Transverse colon (tissue), 4 donors: ENCODE data around the gene ATP9A. TPM values are rescaled to one million over a fixed set of nuclear protein-coding genes. Genes with fewer than 3 reads are reported as not detected.

ENCODE experiments used
- DNase-seq: peaks from one replicate; pipeline ENCODE4 v3.0.0-alpha.2; 2019
- H3K27ac ChIP-seq, 4 donors: fragments of 200-600 bp; sonication (generic); 2 replicates each; pipeline ENCODE4 v1.5.1; 2016 to 2018; ENCODE audit warnings: inconsistent platforms in 4 of 4
- H3K27me3 ChIP-seq: fragments of 200-600 bp; sonication (generic); 2 replicates; pipeline ENCODE4 v1.5.1; 2017; ENCODE audit warnings: inconsistent platforms
- H3K36me3 ChIP-seq, 4 donors: fragments of 200-600 bp; sonication (generic); 2 replicates each; pipeline ENCODE4 v1.5.1; 2017 to 2019; ENCODE audit warnings: inconsistent platforms in 4 of 4
- H3K4me1 ChIP-seq, 4 donors: fragments of 200-600 bp; sonication (generic); 2 replicates each; pipeline ENCODE4 v1.5.1; 2017 to 2020; ENCODE audit warnings: inconsistent platforms in 4 of 4
- H3K4me3 ChIP-seq, 4 donors: fragments of 200-600 bp; sonication (generic); 1 replicate in 1 of 4; 2 replicates in 3 of 4; pipeline versions ENCODE4 v1.5.1 to v1.6.1; 2017 to 2019; ENCODE audit warnings: inconsistent platforms in 4 of 4
- H3K9me3 ChIP-seq, 2 donors: fragments of 200-600 bp; sonication (generic); 2 replicates each; pipeline ENCODE4 v1.5.1; 2017 to 2019; ENCODE audit warnings: inconsistent platforms in 2 of 2
- EP300 ChIP-seq: sonication (generic); formaldehyde crosslinking; IDR thresholded peaks from one replicate; pipeline ENCODE4 v1.6.1; 2017; ENCODE audit warnings: antibody characterized with exemption, low read depth
- POLR2A ChIP-seq: fragments of 450-650 bp; IDR thresholded peaks from one replicate; pipeline ENCODE4 v1.6.1; 2016; ENCODE audit warnings: antibody characterized with exemption, mild to moderate bottlenecking, moderate library complexity
- POLR2AphosphoS5 ChIP-seq, 3 donors: sonication (generic); formaldehyde crosslinking; IDR thresholded peaks; one replicate each; pipeline ENCODE4 v1.6.1; 2016; ENCODE audit warnings: antibody characterized with exemption in 3 of 3
- WGBS, 2 donors: methylation state at CpG; one replicate each; pipeline ENCODE4 v1.1.5; 2018; ENCODE audit warnings: low coverage in 1 of 2; 5-methylcytosine and 5-hydroxymethylcytosine counted together
- in situ Hi-C, 4 donors: fragments of 200-750 bp; cut with MboI; loops; one replicate each; pipeline versions ENCODE4 v1.15.0 to v1.15.1; 2017; ENCODE audit warnings: low sequenced_read_pairs in 3 of 4, low pct_ligation_motif_present in 1 of 4, low pct_unique_long_range_greater_than_20kb in 1 of 4
- intact Hi-C: fragments of 100-400 bp; cut with DNase I; formaldehyde crosslinking; loops from one replicate; pipeline ENCODE4 v1.15.1; 2023; ENCODE audit warnings: low total_unique reads
- total RNA-seq, 4 donors: library from RNA; depleted of rRNA; stranded (reverse); fragments of >200 nt; gene quantifications; one replicate each; pipeline ENCODE4 v1.1.0, GENCODE V29; 2016
- TF ChIP-seq, protein P1 (sequence below), 5 experiments: fragments of 200-600 bp in 3 of 5; fragments of 450-650 bp in 2 of 5; sonication (generic) in 3 of 5; IDR thresholded peaks; 1 replicate in 2 of 5; 2 replicates in 3 of 5; pipeline ENCODE4 v1.5.1; 2016 to 2017; ENCODE audit warnings: antibody characterized with exemption in 5 of 5, inconsistent platforms in 3 of 5, mild to moderate bottlenecking in 2 of 5, moderate library complexity in 1 of 5

Gene ATP9A
- total RNA-seq, 4 donors from 2014 or later = 66.3 to 93.0 (median 78.9) TPM

DNA sequence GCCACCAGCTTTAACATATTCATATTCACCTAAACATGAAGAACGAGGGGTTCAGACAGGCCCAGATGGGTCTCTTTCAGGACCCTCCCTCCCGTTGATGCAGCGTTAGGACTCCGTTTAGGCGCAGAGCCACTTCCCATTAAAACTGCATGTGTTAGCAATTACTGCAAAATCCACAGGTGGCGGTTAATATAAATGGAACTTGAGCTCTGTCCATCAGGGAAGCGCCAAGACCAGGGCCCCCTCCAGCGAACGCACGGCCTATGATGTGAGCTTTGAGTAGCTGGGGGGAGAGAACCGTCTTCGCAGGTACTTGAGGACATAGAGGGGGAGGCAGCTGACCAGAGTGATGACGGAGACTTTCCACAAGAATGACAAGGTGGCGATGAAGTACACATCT lies 167.2 kb downstream of the ATP9A start:
- Histone ChIP-seq H3K4me3 (no peak overlapping the region), H3K27me3 (no peaks in the 10 kb centered on the region), H3K9me3 (no peaks in the 10 kb centered on the region), H3K4me1 (no peaks in the 10 kb centered on the region), H3K36me3 (peaks cover 0 to 7% (median 0%) of the 10 kb centered on the region in 4 donors), H3K27ac (no peak overlapping the region)
- no peak for TF ChIP-seq POLR2AphosphoS5 (IDR thresholded peaks at IDR 0.05)
- TF ChIP-seq, protein P1, sequence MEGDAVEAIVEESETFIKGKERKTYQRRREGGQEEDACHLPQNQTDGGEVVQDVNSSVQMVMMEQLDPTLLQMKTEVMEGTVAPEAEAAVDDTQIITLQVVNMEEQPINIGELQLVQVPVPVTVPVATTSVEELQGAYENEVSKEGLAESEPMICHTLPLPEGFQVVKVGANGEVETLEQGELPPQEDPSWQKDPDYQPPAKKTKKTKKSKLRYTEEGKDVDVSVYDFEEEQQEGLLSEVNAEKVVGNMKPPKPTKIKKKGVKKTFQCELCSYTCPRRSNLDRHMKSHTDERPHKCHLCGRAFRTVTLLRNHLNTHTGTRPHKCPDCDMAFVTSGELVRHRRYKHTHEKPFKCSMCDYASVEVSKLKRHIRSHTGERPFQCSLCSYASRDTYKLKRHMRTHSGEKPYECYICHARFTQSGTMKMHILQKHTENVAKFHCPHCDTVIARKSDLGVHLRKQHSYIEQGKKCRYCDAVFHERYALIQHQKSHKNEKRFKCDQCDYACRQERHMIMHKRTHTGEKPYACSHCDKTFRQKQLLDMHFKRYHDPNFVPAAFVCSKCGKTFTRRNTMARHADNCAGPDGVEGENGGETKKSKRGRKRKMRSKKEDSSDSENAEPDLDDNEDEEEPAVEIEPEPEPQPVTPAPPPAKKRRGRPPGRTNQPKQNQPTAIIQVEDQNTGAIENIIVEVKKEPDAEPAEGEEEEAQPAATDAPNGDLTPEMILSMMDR (IDR thresholded peaks at IDR 0.05) = no peak
- WGBS, 2 donors = 86 to 100% methylated on average over 1 to 14 of the region's 14 CpGs
- intact Hi-C loops (no loop called here), in situ Hi-C loops (loop anchor here in 1 of 4 donors (25.0 kb wide), 1 partner anchor 614 kb away; no protein-coding TSS in a partner anchor)
- no peak for DNase-seq

DNA sequence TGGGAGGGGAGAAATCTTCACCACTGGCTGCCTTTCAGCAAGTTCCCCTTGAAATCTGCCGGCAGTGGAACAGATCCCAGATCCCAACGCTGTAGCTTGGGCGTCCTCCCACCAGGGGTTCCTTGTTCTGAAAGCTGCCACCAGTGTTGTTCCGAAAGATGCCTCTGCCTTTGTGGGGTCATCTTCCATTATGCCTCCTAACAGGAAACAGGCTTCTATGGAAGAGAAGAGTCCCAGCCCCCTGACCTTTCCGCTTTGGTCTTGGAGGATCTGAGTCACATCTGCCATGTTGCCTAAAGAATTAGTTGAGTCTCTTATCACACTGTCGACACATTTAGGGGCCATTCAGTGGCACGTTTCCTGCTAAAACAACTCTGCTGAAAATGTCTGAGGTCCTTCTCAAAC lies 168.2 kb downstream of the ATP9A start:
- Histone ChIP-seq H3K27me3 (no peaks in the 10 kb centered on the region), H3K4me1 (peaks cover 0 to 4% (median 0%) of the 10 kb centered on the region in 4 donors), H3K36me3 (peaks cover 0 to 5% (median 0%) of the 10 kb centered on the region in 4 donors), H3K4me3 (no peak overlapping the region), H3K27ac (no peak overlapping the region), H3K9me3 (no peaks in the 10 kb centered on the region)
- intact Hi-C loops = no loop called here
- no peak for DNase-seq
- in situ Hi-C loops = loop anchor here in 1 of 4 donors (25.0 kb wide), 1 partner anchor 613 kb away; no protein-coding TSS in a partner anchor
- TF ChIP-seq, protein P1 (IDR thresholded peaks at IDR 0.05) = no peak
- TF ChIP-seq EP300 (no peak), POLR2A (no peak), POLR2AphosphoS5 (IDR thresholded peaks at IDR 0.05) (no peak)
- 74 to 100% methylated on average over 2 to 7 of the region's 7 CpGs for WGBS, 2 donors

DNA sequence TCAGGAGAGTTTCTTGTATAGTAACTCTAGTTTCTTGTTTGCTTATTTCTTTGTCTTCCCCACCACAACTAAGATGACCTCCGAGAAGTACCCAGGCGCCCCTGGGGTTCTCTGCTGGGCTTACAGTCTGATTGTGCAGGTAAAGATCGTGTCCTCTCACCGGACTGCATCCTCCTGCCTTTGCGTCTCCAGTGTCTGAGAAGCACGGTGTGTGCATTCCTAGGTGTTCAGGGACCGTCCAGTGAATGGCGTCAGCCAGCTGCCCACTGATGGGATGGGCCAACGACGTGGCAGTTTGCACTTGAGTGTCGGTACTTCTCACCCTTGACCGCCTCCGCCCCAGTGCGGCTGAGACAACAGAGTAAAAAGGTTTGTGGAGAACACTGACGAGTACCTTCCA lies 169.6 kb downstream of the ATP9A start:
- intact Hi-C loops = loop anchor here (5.0 kb wide), 1 partner anchor 211 kb away; no protein-coding TSS in a partner anchor
- no peaks in the 10 kb centered on the region for H3K36me3 ChIP-seq
- TF ChIP-seq EP300 = no peak
- TF ChIP-seq POLR2A = no peak
- TF ChIP-seq, protein P1 (IDR thresholded peaks at IDR 0.05) = no peak
- no peak for TF ChIP-seq POLR2AphosphoS5 (IDR thresholded peaks at IDR 0.05)
- H3K9me3 ChIP-seq = no peaks in the 10 kb centered on the region
- DNase-seq = no peak
- H3K4me1 ChIP-seq = peaks cover 0 to 16% (median 3%) of the 10 kb centered on the region in 4 donors
- no peaks in the 10 kb centered on the region for H3K27me3 ChIP-seq
- no peak overlapping the region for H3K4me3 ChIP-seq
- H3K27ac ChIP-seq = no peak overlapping the region
- 88 to 100% methylated on average over 3 to 15 of the region's 15 CpGs for WGBS, 2 donors
- in situ Hi-C loops = loop anchor here in 3 of 4 donors (10.0 to 25.0 kb wide), 3 partner anchors 211 to 611 kb away; no protein-coding TSS in a partner anchor

DNA sequence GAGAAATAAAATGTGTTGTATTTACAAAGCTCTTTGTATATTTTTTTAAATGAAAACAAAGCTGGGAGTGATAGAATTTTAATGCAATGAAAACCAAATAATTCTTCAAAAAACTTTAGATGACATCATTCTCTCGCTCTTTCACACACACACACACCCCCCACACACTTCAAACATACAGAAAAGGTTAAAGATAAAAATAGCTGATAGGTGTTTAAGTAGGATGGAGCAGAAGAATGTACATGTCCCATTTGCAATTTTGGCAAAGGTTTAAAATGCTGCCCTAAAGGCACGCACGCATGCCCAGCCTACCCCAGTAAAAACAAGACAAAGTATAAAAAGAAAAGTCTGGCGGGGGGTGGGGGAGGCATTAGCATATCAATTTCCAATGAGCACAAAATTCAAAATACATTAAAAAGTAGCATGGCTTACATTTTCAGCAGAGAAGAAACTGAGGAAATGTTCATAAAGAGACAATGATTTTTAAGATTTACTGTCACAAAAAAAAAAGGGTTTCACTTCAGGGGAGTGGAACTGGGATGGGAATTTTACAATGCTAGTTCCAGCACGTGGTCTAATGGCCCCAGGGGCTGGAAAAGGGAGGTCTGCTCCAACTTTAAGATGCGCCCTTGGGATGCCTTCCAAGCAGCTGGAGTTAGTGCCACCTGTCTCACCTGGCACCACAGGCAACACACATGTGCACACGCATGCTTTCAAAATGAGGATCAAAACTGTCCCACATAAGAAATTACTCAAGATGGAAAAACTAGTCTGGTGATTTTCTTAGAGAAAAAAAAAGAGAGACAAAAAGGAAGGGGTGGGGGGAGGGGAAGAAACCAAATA lies 170.6 kb downstream of the ATP9A start:
- in situ Hi-C loops (loop anchor here in 3 of 4 donors (10.0 to 25.0 kb wide), 3 partner anchors 210 to 610 kb away; no protein-coding TSS in a partner anchor), intact Hi-C loops (loop anchor here (5.0 kb wide), 1 partner anchor 210 kb away; no protein-coding TSS in a partner anchor)
- Histone ChIP-seq H3K4me3 (no peak overlapping the region), H3K9me3 (no peaks in the 10 kb centered on the region), H3K4me1 (peaks cover 0 to 16% (median 3%) of the 10 kb centered on the region in 4 donors), H3K27ac (no peak overlapping the region), H3K36me3 (no peaks in the 10 kb centered on the region), H3K27me3 (no peaks in the 10 kb centered on the region)
- DNase-seq = no peak
- TF ChIP-seq POLR2AphosphoS5 (IDR thresholded peaks at IDR 0.05) (no peak), EP300 (no peak), POLR2A (no peak)
- TF ChIP-seq, protein P1 (IDR thresholded peaks at IDR 0.05) = no peak
- WGBS, 2 donors = 70 to 76% methylated on average over 6 to 7 of the region's 7 CpGs
